Nephron (organoid): ENCODE measurements around the gene VIPR2.

Source experiments
- H3K27ac Mint-ChIP-seq, 3 experiments: 2 replicates each; pipeline ENCODE4 v1.8.0; 2020; ENCODE audit warnings: mixed read lengths in 3 of 3, mild to moderate bottlenecking in 2 of 3, moderate library complexity in 1 of 3
- H3K27me3 Mint-ChIP-seq: 2 replicates; pipeline ENCODE4 v1.8.0; 2021; ENCODE audit warnings: low read depth, mild to moderate bottlenecking, moderate library complexity, mixed read lengths
- H3K36me3 Mint-ChIP-seq: 2 replicates; pipeline ENCODE4 v1.8.0; 2020; ENCODE audit warnings: low read depth, mixed read lengths
- H3K4me1 Mint-ChIP-seq: 2 replicates; pipeline ENCODE4 v1.8.0; 2020; ENCODE audit warnings: mixed read lengths
- H3K4me3 Mint-ChIP-seq, 3 experiments: 2 replicates each; pipeline ENCODE4 v1.8.0; 2020; ENCODE audit warnings: mild to moderate bottlenecking in 3 of 3, mixed read lengths in 3 of 3, moderate library complexity in 2 of 3
- H3K9me3 Mint-ChIP-seq: 2 replicates; pipeline ENCODE4 v1.8.0; 2020; ENCODE audit warnings: mixed read lengths
- TF ChIP-seq, protein P1 (sequence below), 3 experiments: fragments of 200-600 bp; sonication (generic); IDR thresholded peaks; one replicate each; pipeline ENCODE4 v1.5.0; 2021; ENCODE audit warnings: antibody characterized with exemption in 3 of 3; ENCODE audit not compliant: unreplicated experiment in 3 of 3

The VIPR2 gene

DNA sequence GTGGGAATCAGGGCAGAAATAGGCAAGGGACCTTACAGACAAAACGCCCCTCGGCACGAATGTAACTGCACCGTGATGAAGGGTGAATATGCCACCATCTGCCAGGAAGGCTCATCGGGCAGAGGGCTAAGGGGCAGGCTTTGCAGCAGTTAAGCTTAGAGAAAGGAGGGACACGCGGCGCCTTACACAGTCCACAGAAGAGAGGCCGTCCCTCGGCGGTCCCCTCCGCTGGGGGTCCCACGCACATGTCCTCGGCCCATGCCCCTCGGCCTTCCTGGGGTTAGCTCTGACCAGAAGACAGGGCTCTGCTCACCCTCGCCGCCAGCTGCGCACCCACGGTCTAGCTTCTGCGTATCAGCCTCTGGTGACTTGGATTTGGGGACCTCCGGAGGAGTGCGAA lies 147.2 kb downstream of the VIPR2 start:
- peaks cover 25% of the 10 kb centered on the region for H3K9me3 Mint-ChIP-seq
- H3K4me3 Mint-ChIP-seq: no peak overlapping the region
- TF ChIP-seq, protein P1, sequence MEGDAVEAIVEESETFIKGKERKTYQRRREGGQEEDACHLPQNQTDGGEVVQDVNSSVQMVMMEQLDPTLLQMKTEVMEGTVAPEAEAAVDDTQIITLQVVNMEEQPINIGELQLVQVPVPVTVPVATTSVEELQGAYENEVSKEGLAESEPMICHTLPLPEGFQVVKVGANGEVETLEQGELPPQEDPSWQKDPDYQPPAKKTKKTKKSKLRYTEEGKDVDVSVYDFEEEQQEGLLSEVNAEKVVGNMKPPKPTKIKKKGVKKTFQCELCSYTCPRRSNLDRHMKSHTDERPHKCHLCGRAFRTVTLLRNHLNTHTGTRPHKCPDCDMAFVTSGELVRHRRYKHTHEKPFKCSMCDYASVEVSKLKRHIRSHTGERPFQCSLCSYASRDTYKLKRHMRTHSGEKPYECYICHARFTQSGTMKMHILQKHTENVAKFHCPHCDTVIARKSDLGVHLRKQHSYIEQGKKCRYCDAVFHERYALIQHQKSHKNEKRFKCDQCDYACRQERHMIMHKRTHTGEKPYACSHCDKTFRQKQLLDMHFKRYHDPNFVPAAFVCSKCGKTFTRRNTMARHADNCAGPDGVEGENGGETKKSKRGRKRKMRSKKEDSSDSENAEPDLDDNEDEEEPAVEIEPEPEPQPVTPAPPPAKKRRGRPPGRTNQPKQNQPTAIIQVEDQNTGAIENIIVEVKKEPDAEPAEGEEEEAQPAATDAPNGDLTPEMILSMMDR (IDR thresholded peaks at IDR 0.05; ENCODE audit: unreplicated experiment in 3 of 3): no peak
- no peaks in the 10 kb centered on the region for H3K4me1 Mint-ChIP-seq
- no peaks in the 10 kb centered on the region for H3K36me3 Mint-ChIP-seq
- H3K27me3 Mint-ChIP-seq: peaks cover 72% of the 10 kb centered on the region
- no peak overlapping the region for H3K27ac Mint-ChIP-seq

DNA sequence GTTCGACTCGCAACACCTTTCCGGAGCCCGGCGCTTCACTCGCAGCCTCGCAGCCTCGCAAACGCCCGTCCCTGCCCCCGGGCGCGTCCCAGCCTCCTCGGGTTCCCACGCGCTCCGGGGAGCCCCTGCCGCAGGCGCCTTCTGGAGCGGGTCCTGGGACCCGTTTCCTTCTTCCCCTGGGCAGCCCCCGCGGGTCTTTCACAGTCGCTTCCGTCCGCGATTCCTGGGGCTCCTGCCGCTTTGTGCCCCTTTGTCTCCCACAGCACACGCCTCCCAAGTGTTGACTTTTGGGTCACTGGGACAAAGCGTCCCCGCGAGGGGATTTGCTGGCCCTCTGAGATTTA lies 147.6 kb downstream of the VIPR2 start:
- Mint-ChIP-seq H3K36me3 (no peaks in the 10 kb centered on the region), H3K27me3 (peaks cover 76% of the 10 kb centered on the region), H3K4me1 (no peaks in the 10 kb centered on the region), H3K4me3 (no peak overlapping the region), H3K27ac (no peak overlapping the region), H3K9me3 (peaks cover 25% of the 10 kb centered on the region)
- TF ChIP-seq, protein P1 (IDR thresholded peaks at IDR 0.05; ENCODE audit: unreplicated experiment in 3 of 3): no peak

DNA sequence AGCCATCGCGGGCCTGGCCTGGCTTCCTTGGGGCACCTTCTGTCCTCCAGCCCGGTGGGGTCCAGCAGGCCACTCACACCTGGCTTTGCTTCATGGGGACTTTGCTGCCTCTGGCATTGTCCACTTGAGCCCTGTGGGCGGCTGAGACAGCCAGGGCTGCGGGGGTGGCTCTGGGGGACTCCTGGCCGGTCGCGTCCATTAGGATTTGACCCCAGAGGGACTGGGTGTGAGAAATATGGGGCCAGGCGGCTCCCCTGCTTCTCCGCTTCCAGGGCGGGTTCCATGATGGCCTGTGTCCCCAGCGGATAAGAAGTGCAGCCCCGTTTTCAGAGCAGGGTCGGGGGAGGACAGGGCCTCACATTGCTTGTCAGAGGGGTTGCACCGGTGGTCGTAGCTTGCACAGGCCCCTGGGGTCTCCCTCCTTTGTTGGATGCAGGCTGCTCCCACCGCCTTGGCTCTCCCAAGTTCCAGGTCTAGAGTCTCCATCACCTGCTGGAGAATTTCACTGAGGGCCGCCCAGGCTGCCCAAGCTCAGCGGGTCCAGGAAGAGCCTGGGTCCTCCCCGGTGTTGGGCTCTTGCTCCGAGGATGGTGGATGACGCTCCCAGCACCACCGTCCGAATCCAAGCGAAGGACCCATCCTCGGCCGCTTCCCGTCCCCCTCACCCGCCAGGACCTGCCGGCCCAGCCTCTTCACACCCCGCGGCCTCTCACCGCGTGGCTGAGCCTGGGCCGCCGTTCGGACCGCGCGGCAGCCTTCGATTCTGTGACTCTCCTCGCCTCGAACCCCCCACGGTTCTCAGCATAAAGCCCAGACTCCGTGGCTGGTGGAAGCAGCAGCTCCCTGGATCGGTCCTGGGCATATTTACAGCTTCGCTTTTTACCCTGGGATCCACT lies 148.2 kb downstream of the VIPR2 start:
- TF ChIP-seq, protein P1 (IDR thresholded peaks at IDR 0.05; ENCODE audit: unreplicated experiment in 3 of 3): no peak

DNA sequence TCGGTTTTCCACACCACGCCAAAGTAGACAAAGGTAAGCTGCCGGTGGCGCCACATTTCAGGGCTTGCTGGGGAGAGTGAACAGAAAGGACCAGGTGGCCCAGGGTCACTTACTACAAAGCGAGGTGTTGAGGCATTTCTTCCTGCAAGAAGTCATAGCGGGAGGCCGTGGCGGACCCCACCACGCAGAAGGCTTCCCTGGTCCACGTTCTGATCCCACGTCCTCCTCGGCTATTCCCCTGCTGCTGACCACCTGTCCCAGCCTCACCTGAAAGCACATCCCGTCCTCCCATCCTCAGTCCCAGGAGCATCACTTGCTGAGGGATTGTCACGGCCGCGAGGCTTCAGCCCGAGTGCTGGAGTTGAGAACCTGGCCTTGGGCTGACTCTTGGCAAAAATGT lies 149.2 kb downstream of the VIPR2 start:
- Mint-ChIP-seq H3K4me3 (no peak overlapping the region), H3K27ac (no peak overlapping the region)
- TF ChIP-seq, protein P1 (IDR thresholded peaks at IDR 0.05; ENCODE audit: unreplicated experiment in 3 of 3): no peak

More for the DNA sequence above, 148.2 kb downstream of the VIPR2 start:
- H3K27me3 Mint-ChIP-seq: peaks cover 79% of the 10 kb centered on the region
- no peak overlapping the region for H3K4me3 Mint-ChIP-seq
- peaks cover 25% of the 10 kb centered on the region for H3K9me3 Mint-ChIP-seq
- no peaks in the 10 kb centered on the region for H3K4me1 Mint-ChIP-seq
- no peak overlapping the region for H3K27ac Mint-ChIP-seq
- no peaks in the 10 kb centered on the region for H3K36me3 Mint-ChIP-seq

DNA sequence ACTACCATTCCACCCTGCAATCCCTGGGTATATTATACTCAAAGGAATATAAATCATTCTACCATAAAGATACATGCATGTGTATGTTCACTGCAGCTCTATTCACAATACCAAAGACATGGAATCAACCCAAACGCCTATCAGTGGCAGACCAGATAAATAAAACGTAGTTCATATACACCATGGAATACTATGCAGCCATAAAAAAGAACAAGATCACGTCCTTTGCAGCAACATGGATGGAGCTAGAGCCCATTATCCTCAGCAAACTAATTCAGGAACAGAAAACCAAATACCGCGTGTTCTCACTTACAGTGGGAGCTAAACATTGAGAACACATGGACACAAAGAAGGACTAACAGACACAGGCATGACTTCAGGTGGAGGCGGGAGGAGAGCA lies 150.0 kb downstream of the VIPR2 start:
- Mint-ChIP-seq H3K9me3 (peaks cover 25% of the 10 kb centered on the region), H3K4me3 (no peak overlapping the region), H3K27ac (no peak overlapping the region), H3K27me3 (peaks cover 90% of the 10 kb centered on the region), H3K4me1 (no peaks in the 10 kb centered on the region), H3K36me3 (no peaks in the 10 kb centered on the region)
- TF ChIP-seq, protein P1 (IDR thresholded peaks at IDR 0.05; ENCODE audit: unreplicated experiment in 3 of 3): no peak

More for the DNA sequence above, 149.2 kb downstream of the VIPR2 start:
- Mint-ChIP-seq H3K36me3 (no peaks in the 10 kb centered on the region), H3K27me3 (peaks cover 86% of the 10 kb centered on the region), H3K9me3 (peaks cover 25% of the 10 kb centered on the region), H3K4me1 (no peaks in the 10 kb centered on the region)

DNA sequence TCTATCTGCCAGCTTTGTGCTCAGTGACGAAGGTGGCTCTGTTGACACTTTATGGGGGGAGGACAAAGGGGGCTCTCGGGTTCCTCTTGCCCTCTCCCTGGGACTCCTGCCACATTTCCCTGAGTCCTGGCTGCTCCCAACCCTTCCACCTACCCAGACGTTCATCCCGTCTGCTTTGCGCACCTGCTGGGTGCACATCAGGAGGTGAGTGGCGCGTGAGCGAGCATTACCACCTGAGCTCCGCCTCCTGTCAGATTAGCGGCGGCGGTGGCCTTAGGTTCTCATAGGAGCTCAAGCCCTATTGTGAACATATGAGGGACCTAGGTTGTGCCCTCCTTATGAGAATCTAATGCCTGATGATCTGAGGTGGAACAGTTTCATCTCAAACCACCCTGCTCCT lies 151.1 kb downstream of the VIPR2 start:
- Mint-ChIP-seq H3K27me3 (peaks cover 80% of the 10 kb centered on the region), H3K4me3 (no peak overlapping the region)
- TF ChIP-seq, protein P1 (IDR thresholded peaks at IDR 0.05; ENCODE audit: unreplicated experiment in 3 of 3): no peak

More for the DNA sequence above, 151.1 kb downstream of the VIPR2 start:
- Mint-ChIP-seq H3K36me3 (no peaks in the 10 kb centered on the region), H3K4me1 (no peaks in the 10 kb centered on the region), H3K27ac (no peak overlapping the region), H3K9me3 (peaks cover 21% of the 10 kb centered on the region)
